ENCODE results near the gene SPATS2L.

SPATS2L gene

GRCh38 chr2:200353120-200353519, 46.6 kb downstream of the SPATS2L start:
- TF ChIP-seq CTCF (IDR thresholded peaks at IDR 0.05; ENCODE audit: borderline replicate concordance, insufficient read depth, low read depth, low read length): no peak
- no peak overlapping the region for H3K4me3 ChIP-seq (ENCODE audit: low read depth, low read length)

- no peak overlapping the region for H3K4me3 ChIP-seq (ENCODE audit: low read depth, low read length)
- no peak for TF ChIP-seq CTCF (IDR thresholded peaks at IDR 0.05; ENCODE audit: borderline replicate concordance, insufficient read depth, low read depth, low read length)
These were observed 47.4 kb downstream of the SPATS2L start for GRCh38 chr2:200353874-200354273.

GRCh38 chr2:200354833-200355751, 48.6 kb downstream of the SPATS2L start:
- no peak for TF ChIP-seq CTCF (IDR thresholded peaks at IDR 0.05; ENCODE audit: borderline replicate concordance, insufficient read depth, low read depth, low read length)
- no peak overlapping the region for H3K4me3 ChIP-seq (ENCODE audit: low read depth, low read length)

GRCh38 chr2:200356321-200356720, 49.8 kb downstream of the SPATS2L start:
- no peak overlapping the region for H3K4me3 ChIP-seq (ENCODE audit: low read depth, low read length)
- TF ChIP-seq CTCF (IDR thresholded peaks at IDR 0.05; ENCODE audit: borderline replicate concordance, insufficient read depth, low read depth, low read length): no peak

GRCh38 chr2:200356857-200357384, 50.4 kb downstream of the SPATS2L start:
- no peak overlapping the region for H3K4me3 ChIP-seq (ENCODE audit: low read depth, low read length)
- no peak for TF ChIP-seq CTCF (IDR thresholded peaks at IDR 0.05; ENCODE audit: borderline replicate concordance, insufficient read depth, low read depth, low read length)

- no peak for TF ChIP-seq CTCF (IDR thresholded peaks at IDR 0.05; ENCODE audit: borderline replicate concordance, insufficient read depth, low read depth, low read length)
- no peak overlapping the region for H3K4me3 ChIP-seq (ENCODE audit: low read depth, low read length)
These were observed 51.4 kb downstream of the SPATS2L start for GRCh38 chr2:200357845-200358244.

- H3K4me3 ChIP-seq (ENCODE audit: low read depth, low read length): no peak overlapping the region
- TF ChIP-seq CTCF (IDR thresholded peaks at IDR 0.05; ENCODE audit: borderline replicate concordance, insufficient read depth, low read depth, low read length): no peak
These were observed 53.1 kb downstream of the SPATS2L start for GRCh38 chr2:200359552-200359951.
